ENCODE data around the gene PARD6A. TPM values are rescaled to one million over a fixed set of nuclear protein-coding genes. Genes with fewer than 3 reads are reported as not detected.
A peak's percentile ranks its signal among the peaks of the same experiment; 100 is the strongest.

Gene PARD6A
- total and polyA plus RNA-seq, 2 of the 4 experiments (the other 2 are of a cell fraction), result 0.36 to 0.55 TPM

- dilution Hi-C loops (cut with HindIII; ENCODE audit: low sequenced_read_pairs, unreplicated experiment), result no loop called here
Observed at GRCh38 chr16:67613808-67614207, 47.0 kb upstream of the PARD6A start.

More at GRCh38 chr16:67613808-67614207, 47.0 kb upstream of the PARD6A start:
- no peak for DNase-seq
- no peak overlapping the region for H2BK5ac ChIP-seq (ENCODE audit: low read depth, low read length, poor library complexity, severe bottlenecking)
- CTCF ChIA-PET, result no interaction called here
- no peak overlapping the region for H3K4me2 ChIP-seq (ENCODE audit: low read depth, low read length)
- H3K79me1 ChIP-seq (ENCODE audit: low read depth in 1 of 2, low read length in 2 of 2), result peaks cover 19 to 33% of the 10 kb centered on the region in 2 experiments
- BruUV-seq (replicated peaks), result no TSS peak
- H3K9me1 ChIP-seq (ENCODE audit: insufficient read depth, low read length), result peaks cover 2% of the 10 kb centered on the region; the same call in 1 of the 2 replicates
- H2AK5ac ChIP-seq (ENCODE audit: low read depth, low read length), result no peak overlapping the region
- no peak overlapping the region for H4K5ac ChIP-seq (ENCODE audit: low read depth, low read length)
- H4K91ac ChIP-seq (ENCODE audit: insufficient read depth, low read depth, low read length), result no peak overlapping the region
- H3K14ac ChIP-seq (replicated peaks; ENCODE audit: low read depth, low read length), result no peak overlapping the region
- 96% methylated on average over 7 of the region's 10 CpGs; no CpG with 5 or more reads in 1 of the 2 experiments for WGBS, 2 experiments (ENCODE audit: extremely low coverage in 2 of 2, insufficient read length in 1 of 2)
- no peak overlapping the region for H2BK20ac ChIP-seq (ENCODE audit: low read depth, low read length)
- H3K27ac ChIP-seq (ENCODE audit: insufficient read depth, low read length), result no peak overlapping the region
- no peak overlapping the region for H2BK15ac ChIP-seq (ENCODE audit: low read depth, low read length)
- no peaks in the 10 kb centered on the region; the same call in 1 of the 2 replicates for H4K20me1 ChIP-seq (ENCODE audit: insufficient read depth, low read length)
- no peak for ATAC-seq (ENCODE audit: low read depth)
- H4K8ac ChIP-seq (ENCODE audit: low read depth in 2 of 2, low read length in 2 of 2), result no peak overlapping the region
- no peak overlapping the region for H2AFZ ChIP-seq (replicated peaks; ENCODE audit: low read length, poor library complexity)
- H3K18ac ChIP-seq (ENCODE audit: low read depth, low read length), result no peak overlapping the region
- no peaks in the 10 kb centered on the region for H3K9me3 ChIP-seq (ENCODE audit: control insufficient read depth, insufficient read depth, low read length)
- no peaks in the 10 kb centered on the region for H3K4me1 ChIP-seq (ENCODE audit: control insufficient read depth, insufficient read depth, low read length)
- intact Hi-C loops (cut with micrococcal nuclease) (no loop called here), in situ Hi-C loops (cut with MboI; ENCODE audit: low sequenced_read_pairs) (no loop called here)
- no peak for TF ChIP-seq SMC3 (IDR thresholded peaks at IDR 0.05; ENCODE audit: low read depth, low read length)
- no peak for TF ChIP-seq RCOR1 (IDR thresholded peaks at IDR 0.05; ENCODE audit: insufficient replicate concordance, low read length)
- peak; percentile 6; the same call in 1 of the 2 replicates for TF ChIP-seq CTCF (conservative IDR thresholded peaks at IDR 0.05; ENCODE audit: low read depth, low read length)
- TF ChIP-seq FOS (IDR thresholded peaks at IDR 0.05; ENCODE audit: low read depth, low read length), result no peak
- no peak for TF ChIP-seq CHD1 (IDR thresholded peaks at IDR 0.05; ENCODE audit: low read depth, low read length)
- TF ChIP-seq BHLHE40 (IDR thresholded peaks at IDR 0.05; ENCODE audit: low read depth, low read length), result no peak
- H2BK120ac ChIP-seq (ENCODE audit: low read depth, low read length), result no peak overlapping the region
- H3K56ac ChIP-seq (ENCODE audit: extremely low read depth, insufficient read depth, low read length), result no peak overlapping the region
- H2AK9ac ChIP-seq (replicated peaks; ENCODE audit: low read depth, low read length, poor library complexity), result no peak overlapping the region
- no peak overlapping the region for H3K4ac ChIP-seq (ENCODE audit: low read depth, low read length)
- no peak overlapping the region for H3K9ac ChIP-seq (ENCODE audit: low read depth, low read length)
- H3K23ac ChIP-seq (ENCODE audit: low read depth, low read length), result no peak overlapping the region
- no peaks in the 10 kb centered on the region for H3K27me3 ChIP-seq (ENCODE audit: control insufficient read depth, insufficient read depth, low read length)
- H3K4me3 ChIP-seq (ENCODE audit: insufficient read depth, low read depth, low read length), result no peak overlapping the region
- H3K36me3 ChIP-seq (ENCODE audit: control insufficient read depth, insufficient read depth, low read length), result peaks cover 20% of the 10 kb centered on the region
- POLR2A ChIA-PET (ENCODE audit: unreplicated experiment), result interaction anchor here (0.7 kb wide), 1 partner anchor 19 kb away, joined by 12 read pairs; no protein-coding TSS in a partner anchor

Measured in IMR-90 (cell line).